GM23248 (cell line): ENCODE data around the gene PRRG2. TPM values are rescaled to one million over a fixed set of nuclear protein-coding genes. Genes with fewer than 3 reads are reported as not detected.

Source experiments
- DNase-seq: peaks from one replicate; pipeline ENCODE4 v3.0.0-alpha.2; 2015
- H2AFZ ChIP-seq: fragments of 200-600 bp; sonication (generic); 2 replicates; pipeline ENCODE4 v1.6.1; 2016; ENCODE audit warnings: antibody characterized with exemption
- H3F3A ChIP-seq: fragments of 200-600 bp; sonication (generic); 2 replicates; pipeline ENCODE4 v1.6.1; 2016; ENCODE audit warnings: mild to moderate bottlenecking, antibody characterized with exemption, mixed run types; ENCODE audit not compliant: insufficient read depth
- H3K27ac ChIP-seq: fragments of 200-600 bp; sonication (generic); 2 replicates; pipeline ENCODE4 v1.5.1; 2016; ENCODE audit warnings: mild to moderate bottlenecking
- H3K27me3 ChIP-seq: fragments of 200-600 bp; sonication (generic); replicated peaks from 2 replicates; pipeline ENCODE4 v1.6.1; 2016; ENCODE audit warnings: mild to moderate bottlenecking; ENCODE audit not compliant: insufficient read depth
- H3K36me3 ChIP-seq: fragments of 200-600 bp; sonication (generic); 2 replicates; pipeline ENCODE4 v1.6.1; 2016; ENCODE audit warnings: low read depth, mild to moderate bottlenecking
- H3K4me1 ChIP-seq: fragments of 200-600 bp; sonication (generic); 2 replicates; pipeline ENCODE4 v1.6.1; 2016; ENCODE audit warnings: mild to moderate bottlenecking; ENCODE audit not compliant: insufficient read depth
- H3K4me2 ChIP-seq: fragments of 200-600 bp; sonication (generic); one replicate; pipeline ENCODE4 v1.6.1; 2016; ENCODE audit warnings: mild to moderate bottlenecking; ENCODE audit not compliant: unreplicated experiment
- H3K4me3 ChIP-seq: fragments of 200-600 bp; sonication (generic); 2 replicates; pipeline ENCODE4 v1.5.1; 2016; ENCODE audit warnings: mild to moderate bottlenecking
- H3K79me2 ChIP-seq: fragments of 200-600 bp; sonication (generic); 2 replicates; pipeline ENCODE4 v1.6.1; 2016; ENCODE audit warnings: mild to moderate bottlenecking; ENCODE audit not compliant: insufficient read depth
- H3K9ac ChIP-seq: fragments of 200-600 bp; sonication (generic); 2 replicates; pipeline ENCODE4 v1.6.1; 2016; ENCODE audit warnings: mild to moderate bottlenecking
- H3K9me2 ChIP-seq: fragments of 200-600 bp; sonication (generic); 2 replicates; pipeline ENCODE4 v1.6.1; 2016; ENCODE audit warnings: mixed run types, mild to moderate bottlenecking, moderate library complexity; ENCODE audit not compliant: insufficient read depth
- H3K9me3 ChIP-seq: fragments of 200-600 bp; sonication (generic); one replicate; pipeline ENCODE4 v1.6.1; 2017; ENCODE audit warnings: low read depth
- H4K20me1 ChIP-seq: fragments of 200-600 bp; sonication (generic); 2 replicates; pipeline ENCODE4 v1.6.0; 2016; ENCODE audit not compliant: insufficient read depth
- EZH2 ChIP-seq: fragments of 200-600 bp; sonication (generic); IDR thresholded peaks from 2 replicates; pipeline ENCODE4 v1.6.1; 2018; ENCODE audit warnings: antibody characterized with exemption, mild to moderate bottlenecking; ENCODE audit not compliant: insufficient read depth, poor library complexity, severe bottlenecking
- EZH2phosphoT487 ChIP-seq: fragments of 200-600 bp; sonication (generic); IDR thresholded peaks from 2 replicates; pipeline ENCODE4 v1.6.1; 2018; ENCODE audit warnings: antibody characterized with exemption, moderate library complexity, mild to moderate bottlenecking, low read depth; ENCODE audit not compliant: insufficient read depth
- WGBS, 2 experiments: methylation state at CpG; one replicate each; pipeline ENCODE4 v1.1.6; 2015 to 2017; ENCODE audit warnings: low lambda C conversion rate in 2 of 2, low coverage in 1 of 2; ENCODE audit errors: missing lambda C conversion rate in 2 of 2; 5-methylcytosine and 5-hydroxymethylcytosine counted together
- in situ Hi-C: fragments of 300-500 bp; cut with MboI; formaldehyde crosslinking; loops from 2 replicates; pipeline ENCODE4 v1.15.0; 2020
- polyA plus RNA-seq: library from polyadenylated mRNA; unstranded; fragments of >200 nt; fragmentation: Nextera tagmentation; extraction: Ambion mirVana; gene quantifications from 2 replicates; pipeline ENCODE4 v1.2.1, GENCODE V29; 2016
- total RNA-seq: library from RNA; depleted of rRNA; stranded (reverse); fragments of >200 nt; shearing (Covaris generic); gene quantifications from 2 replicates; pipeline ENCODE4 v1.2.3, GENCODE V29; 2014

PRRG2 gene
- total and polyA plus RNA-seq, 2 experiments from 2014 or later = 0.13 TPM; not detected in 1

DNA sequence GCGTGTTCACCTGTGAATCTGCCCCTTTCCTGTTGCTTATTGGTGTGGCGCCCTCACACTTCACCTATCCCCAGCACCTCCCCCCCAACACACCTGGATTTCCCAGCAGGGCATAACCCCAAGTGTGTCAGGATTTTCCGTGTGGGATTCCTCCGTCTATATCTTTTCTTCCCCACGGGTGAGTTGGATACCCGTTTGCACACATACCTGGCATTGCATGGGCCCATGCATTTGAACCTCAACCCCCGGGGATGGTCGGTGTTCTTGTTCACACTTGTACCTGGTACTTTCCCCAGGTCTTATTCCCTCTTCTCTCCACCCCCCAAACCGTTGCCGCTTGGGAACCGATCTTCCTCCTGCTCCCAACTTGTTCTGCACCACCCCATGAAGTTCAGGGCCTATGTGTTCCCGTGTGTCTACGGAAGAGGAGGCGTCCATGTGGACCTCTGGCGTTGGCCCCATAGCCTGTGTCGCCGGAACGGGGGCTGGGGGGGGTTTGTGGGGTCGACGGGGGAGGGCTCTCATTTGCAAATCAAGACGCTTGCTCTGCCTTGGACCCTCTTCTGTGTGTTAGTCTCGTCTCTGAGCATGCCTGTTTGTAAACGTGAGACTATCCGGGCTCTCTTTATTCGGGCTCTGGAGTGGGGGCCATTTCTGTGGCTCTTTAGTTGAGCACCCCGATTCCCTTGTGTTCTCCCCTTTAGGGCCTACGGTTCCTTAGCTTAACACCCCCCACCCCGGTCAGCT, 11.5 kb downstream of the PRRG2 start:
- in situ Hi-C loops = no loop called here
- peak overlapping the region; percentile 61 for H3K27ac ChIP-seq

DNA sequence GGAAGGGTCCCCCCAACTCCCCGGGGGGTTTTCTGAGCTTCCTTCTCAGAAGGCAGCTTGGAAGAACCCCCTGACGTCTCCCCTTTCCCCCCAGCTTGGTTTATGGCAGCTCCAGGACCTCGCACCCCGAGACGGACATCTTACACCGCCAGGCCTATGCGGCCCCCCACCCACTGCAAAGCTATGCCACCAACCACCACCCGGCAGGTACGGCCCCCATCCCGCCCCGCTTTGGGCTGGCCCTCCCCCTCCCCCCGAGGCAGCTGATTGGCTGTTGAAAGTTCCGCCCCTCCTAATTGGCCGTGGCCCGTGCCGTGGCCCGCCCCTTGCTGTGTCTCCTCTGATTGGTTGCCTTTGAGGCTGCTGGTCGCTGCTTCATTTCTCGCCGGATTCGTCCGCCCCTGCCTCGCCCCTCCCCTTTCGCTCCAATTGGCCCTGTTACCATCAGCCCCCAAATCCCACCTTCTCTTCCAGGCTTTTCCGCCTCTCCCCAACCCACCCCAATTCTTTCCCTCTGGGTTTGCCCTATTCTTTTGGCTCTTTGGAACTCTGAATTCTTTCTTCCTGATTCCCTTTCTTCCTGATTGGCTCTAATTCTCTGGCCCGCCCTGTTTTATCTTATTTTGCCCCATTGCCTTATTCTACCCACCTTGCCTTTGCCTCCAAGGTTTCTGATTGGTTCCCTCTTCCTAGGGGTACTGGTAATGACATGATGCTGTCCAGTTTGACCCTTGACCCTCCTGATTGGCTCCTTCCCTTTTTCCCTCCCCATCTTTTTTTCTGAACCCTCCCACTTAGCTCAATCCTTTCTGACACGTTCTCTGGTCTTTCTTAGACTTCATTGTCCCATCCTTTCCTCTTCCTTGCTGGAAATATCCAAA, 12.4 kb downstream of the PRRG2 start:
- DNase-seq = peak; percentile 96
- H2AFZ ChIP-seq = peak overlapping the region; percentile 75
- WGBS, 2 experiments = 7 to 19% methylated on average over 11 to 27 of the region's 27 CpGs
- H3K27ac ChIP-seq = peak overlapping the region; percentile 61
- H3K4me2 ChIP-seq = peak overlapping the region; percentile 96
- peaks cover 60% of the 10 kb centered on the region for H3K79me2 ChIP-seq
- peaks cover 9% of the 10 kb centered on the region for H3K4me1 ChIP-seq
- peak overlapping the region; percentile 80 for H3K9ac ChIP-seq
- no peaks in the 10 kb centered on the region for H3K9me2 ChIP-seq
- H3K36me3 ChIP-seq = no peaks in the 10 kb centered on the region; the same call in 1 of the 2 replicates
- TF ChIP-seq EZH2 (no peak), EZH2phosphoT487 (no peak)
- H3F3A ChIP-seq = peaks cover 13% of the 10 kb centered on the region
- peak overlapping the region; percentile 95 for H3K4me3 ChIP-seq
- H3K27me3 ChIP-seq = no peaks in the 10 kb centered on the region
- in situ Hi-C loops = no loop called here
- no peaks in the 10 kb centered on the region for H3K9me3 ChIP-seq
- peaks cover 6% of the 10 kb centered on the region; the same call in 1 of the 2 replicates for H4K20me1 ChIP-seq

More for the DNA sequence above, 11.5 kb downstream of the PRRG2 start:
- Histone ChIP-seq H3K4me2 (peak overlapping the region; percentile 96), H3K4me3 (peak overlapping the region; percentile 95), H3K4me1 (peaks cover 9% of the 10 kb centered on the region), H3K27me3 (no peaks in the 10 kb centered on the region), H4K20me1 (peaks cover 6% of the 10 kb centered on the region; the same call in 1 of the 2 replicates), H2AFZ (no peak overlapping the region), H3K79me2 (peaks cover 52% of the 10 kb centered on the region), H3F3A (peaks cover 13% of the 10 kb centered on the region), H3K9ac (peak overlapping the region; percentile 80), H3K9me2 (no peaks in the 10 kb centered on the region), H3K36me3 (no peaks in the 10 kb centered on the region), H3K9me3 (no peaks in the 10 kb centered on the region)
- DNase-seq = peak; percentile 52
- TF ChIP-seq EZH2 (no peak), EZH2phosphoT487 (no peak)
- WGBS, 2 experiments = 3% methylated on average over 25 to 28 of the region's 28 CpGs

- Histone ChIP-seq H3K36me3 (no peaks in the 10 kb centered on the region; the same call in 1 of the 2 replicates), H3F3A (peaks cover 13% of the 10 kb centered on the region), H2AFZ (no peak overlapping the region), H3K27me3 (no peaks in the 10 kb centered on the region), H3K4me2 (no peak overlapping the region), H3K79me2 (peaks cover 69% of the 10 kb centered on the region), H4K20me1 (peaks cover 6% of the 10 kb centered on the region; the same call in 1 of the 2 replicates), H3K9me2 (no peaks in the 10 kb centered on the region), H3K27ac (peak overlapping the region; percentile 59), H3K9me3 (no peaks in the 10 kb centered on the region), H3K4me1 (peaks cover 9% of the 10 kb centered on the region), H3K9ac (peak overlapping the region; percentile 58; the same call in 1 of the 2 replicates), H3K4me3 (no peak overlapping the region; the same call in 1 of the 2 replicates)
- no peak for DNase-seq
- 80 to 88% methylated on average over 26 to 35 of the region's 35 CpGs for WGBS, 2 experiments
- TF ChIP-seq EZH2phosphoT487 = no peak
- TF ChIP-seq EZH2 = no peak
- in situ Hi-C loops = no loop called here
Observed at GRCh38 chr19:49594157-49594992, 13.3 kb downstream of the PRRG2 start.
